GM21717 (cell line): ENCODE data around the gene SELENBP1.
A peak's percentile ranks its signal among the peaks of the same experiment; 100 is the strongest.
"Not testable (repeated sequence)": the region's sequence is repeated elsewhere in the genome, so short reads cannot be mapped to it uniquely, and the experiment has no call there.

ENCODE experiments used
- ATAC-seq: cut with Tn5 transposase; IDR thresholded peaks from one replicate; pipeline ENCODE4 v1.9.1; 2021; ENCODE audit warnings: mild to moderate bottlenecking, moderate library complexity; ENCODE audit not compliant: unreplicated experiment

The SELENBP1 gene

GRCh38 chr1:151384584-151384983 lies 12.1 kb upstream of the SELENBP1 start:
- ATAC-seq, result no peak

GRCh38 chr1:151377150-151377884 lies 4.8 kb upstream of the SELENBP1 start:
- ATAC-seq, result no peak

DNA sequence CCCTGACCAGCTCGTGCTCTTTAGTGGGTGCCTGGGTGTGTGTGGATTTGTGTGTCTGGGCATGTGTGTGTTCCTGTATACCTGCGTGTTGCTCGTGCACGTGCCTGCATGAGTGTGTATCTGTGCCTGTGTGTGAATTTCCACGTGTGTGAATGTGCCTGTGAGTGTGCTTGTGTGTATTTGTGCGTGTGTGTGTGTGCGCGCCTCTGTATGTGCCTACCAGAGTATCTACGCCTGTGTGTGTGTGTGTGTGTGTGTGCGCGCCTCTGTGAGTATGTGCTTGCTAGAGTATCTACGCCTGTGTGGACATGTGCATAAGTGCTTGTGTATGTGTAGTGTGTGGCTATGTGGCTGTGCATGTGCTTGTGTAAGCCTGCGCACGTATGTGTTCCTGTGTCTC lies 691 bp upstream of the SELENBP1 start:
- no peak for ATAC-seq

- ATAC-seq, result no peak
Measured at GRCh38 chr1:151371370-151372057, 991 bp downstream of the SELENBP1 start.

GRCh38 chr1:151370211-151370911 lies 2.1 kb downstream of the SELENBP1 start:
- ATAC-seq, result no peak

DNA sequence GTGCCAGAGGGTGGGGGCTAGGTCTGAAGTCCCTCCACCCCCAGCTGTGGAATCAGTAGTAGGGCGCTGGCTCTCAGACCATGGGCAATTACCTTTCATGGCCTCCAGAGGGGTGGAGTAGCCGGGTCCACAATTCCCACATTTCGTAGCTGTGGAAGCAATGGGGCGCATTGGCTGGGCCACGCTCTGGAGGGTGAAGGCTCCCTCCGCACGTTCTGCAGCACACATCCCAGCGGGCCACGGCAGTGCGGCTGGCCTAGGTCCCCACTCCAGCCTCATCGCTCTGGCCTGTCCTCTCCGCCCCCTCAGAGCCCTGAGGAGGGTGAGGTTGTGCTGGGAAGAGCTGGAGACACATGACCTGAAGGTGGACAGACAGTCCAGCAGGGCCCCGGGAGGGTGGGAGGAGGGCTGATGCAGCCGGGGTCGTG lies 2.9 kb downstream of the SELENBP1 start:
- ATAC-seq, result no peak

DNA sequence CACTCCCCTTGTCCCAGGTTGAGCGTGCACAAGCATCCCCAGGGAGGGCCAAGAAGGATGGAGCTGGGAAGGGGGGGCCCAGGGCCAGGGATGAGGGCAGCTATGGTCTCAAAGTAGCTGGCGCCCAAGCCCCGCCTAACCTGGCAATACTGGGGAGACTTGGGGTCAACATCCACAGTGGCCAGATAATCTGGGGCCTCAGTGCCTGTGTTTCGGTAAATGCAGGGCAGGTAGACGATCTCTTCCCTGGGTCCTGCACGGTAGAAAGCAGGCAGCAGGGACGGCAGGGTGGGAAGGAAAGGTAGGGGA lies 3.2 kb downstream of the SELENBP1 start:
- ATAC-seq, result no peak

DNA sequence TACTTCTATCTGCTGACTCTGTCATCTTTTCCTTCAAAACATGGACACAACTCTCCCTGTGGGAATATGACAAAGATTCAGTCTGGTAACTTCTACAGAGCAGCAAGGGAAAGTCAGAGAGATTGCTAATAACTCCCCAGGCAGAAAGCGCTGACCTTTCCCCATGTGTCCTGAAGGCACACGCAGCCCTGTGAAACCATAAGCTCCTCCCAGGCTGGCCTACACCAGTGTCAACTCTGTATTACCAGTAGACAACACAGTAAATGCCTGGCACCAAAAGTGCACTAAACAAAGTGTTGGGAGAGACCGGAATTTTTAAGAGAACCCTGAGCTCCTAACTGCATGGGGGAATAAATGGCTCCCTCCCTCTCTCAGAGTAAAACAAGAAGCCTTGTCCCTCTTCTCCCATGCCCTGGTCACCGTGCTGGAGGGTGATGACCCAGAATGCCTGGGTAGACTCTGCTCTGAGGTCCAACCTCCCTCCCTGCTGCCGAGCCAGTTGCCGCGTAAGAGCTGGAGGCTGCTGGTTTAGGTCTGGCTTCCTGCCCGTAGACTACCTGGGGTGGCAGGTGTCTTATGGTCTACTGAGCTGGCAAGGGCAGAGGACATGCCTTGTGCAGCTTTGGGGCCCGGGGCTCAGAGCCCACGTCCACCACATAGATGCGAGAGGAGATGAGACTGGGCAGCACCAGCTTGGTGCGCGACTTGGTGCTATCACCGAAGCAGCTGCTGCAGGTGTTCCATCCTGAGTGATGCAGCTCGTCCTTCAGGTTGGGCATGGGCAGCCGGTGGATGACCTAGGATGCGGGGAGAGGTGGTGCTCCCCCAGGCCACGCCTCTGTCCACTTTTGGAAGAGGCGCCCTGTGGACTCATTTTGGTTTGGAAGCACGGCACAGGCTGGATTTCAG lies 3.9 kb downstream of the SELENBP1 start:
- no peak for ATAC-seq

GRCh38 chr1:151367658-151368392 lies 4.7 kb downstream of the SELENBP1 start:
- no peak for ATAC-seq

DNA sequence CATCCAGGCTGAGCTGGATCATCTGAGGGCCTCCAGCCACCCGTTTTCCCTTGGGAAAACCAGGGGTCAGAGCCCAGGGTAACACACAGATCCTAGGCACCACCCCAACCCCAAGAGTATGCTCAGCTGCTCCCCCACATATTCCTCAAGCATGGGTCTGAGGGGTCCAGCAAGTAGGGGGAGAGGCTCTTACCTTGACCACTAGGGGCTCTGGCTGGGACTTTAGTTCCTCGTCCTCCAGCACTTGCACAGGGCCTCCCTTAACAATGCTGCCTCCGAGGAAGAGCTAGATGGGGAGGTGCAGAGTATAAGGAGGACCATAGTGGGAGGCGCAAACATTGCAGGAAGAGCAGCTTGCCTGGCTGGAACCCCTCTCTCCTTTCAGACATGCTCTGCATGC lies 7.5 kb downstream of the SELENBP1 start:
- no peak for ATAC-seq

GRCh38 chr1:151362308-151363155 lies 10.0 kb downstream of the SELENBP1 start:
- ATAC-seq, result no peak

GRCh38 chr1:151361883-151362282 lies 10.6 kb downstream of the SELENBP1 start:
- ATAC-seq, result no peak

DNA sequence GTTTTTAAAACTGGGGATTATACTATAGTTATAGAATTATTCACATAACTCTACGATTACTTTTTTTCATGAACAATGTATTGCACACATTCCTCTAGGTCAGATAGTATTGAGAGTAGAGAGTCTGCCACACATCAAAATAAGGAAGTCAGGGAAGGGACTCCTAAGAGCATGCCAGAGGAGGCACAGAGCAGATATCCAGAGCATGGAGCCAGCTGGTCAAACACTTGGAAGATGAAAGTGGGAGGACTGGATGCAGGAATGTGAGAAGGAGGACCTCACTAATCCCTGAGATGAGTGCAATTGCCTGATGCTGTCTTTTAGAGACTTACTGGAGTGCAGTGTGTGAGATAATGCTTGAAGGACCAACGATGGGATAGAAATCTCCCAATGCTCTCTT lies 15.8 kb downstream of the SELENBP1 start:
- ATAC-seq, result no peak

DNA sequence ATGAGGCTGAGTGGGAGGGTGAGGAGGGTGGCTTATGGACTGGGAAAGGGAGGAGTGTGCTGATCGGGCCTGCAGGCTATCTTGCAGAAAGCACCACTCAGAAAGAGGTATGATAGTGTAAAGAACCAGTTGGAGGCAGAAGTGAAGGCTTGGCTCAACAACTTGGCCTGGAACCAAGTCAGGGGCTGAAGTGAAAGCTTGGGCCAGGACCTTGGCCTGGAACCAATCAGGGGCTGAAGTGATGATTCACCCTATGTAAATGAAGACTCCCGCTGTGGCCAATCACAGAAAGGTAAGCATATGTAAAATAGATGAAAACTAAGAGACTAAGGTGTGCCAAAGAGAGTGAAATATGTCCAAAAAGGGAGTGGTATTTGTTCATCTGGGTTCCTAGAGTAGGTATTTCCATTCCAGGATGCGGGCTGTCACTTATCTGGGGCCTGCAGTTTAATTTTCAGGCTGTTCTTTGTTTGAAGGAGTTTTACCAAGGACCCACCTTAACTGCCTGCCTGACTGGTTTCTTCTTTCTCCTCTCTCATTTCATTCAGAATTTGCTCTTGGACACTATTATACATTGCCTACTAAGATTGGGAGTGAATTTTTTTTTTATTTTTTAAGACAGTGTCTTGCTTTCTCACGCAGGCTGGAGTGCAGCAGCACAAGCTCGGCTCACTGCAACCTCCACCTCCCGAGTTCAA lies 20.3 kb downstream of the SELENBP1 start:
- no peak for ATAC-seq

GRCh38 chr1:151350323-151350722 lies 22.2 kb downstream of the SELENBP1 start:
- not testable (repeated sequence) for ATAC-seq

GRCh38 chr1:151347523-151348246 lies 24.8 kb downstream of the SELENBP1 start:
- ATAC-seq, result no peak

DNA sequence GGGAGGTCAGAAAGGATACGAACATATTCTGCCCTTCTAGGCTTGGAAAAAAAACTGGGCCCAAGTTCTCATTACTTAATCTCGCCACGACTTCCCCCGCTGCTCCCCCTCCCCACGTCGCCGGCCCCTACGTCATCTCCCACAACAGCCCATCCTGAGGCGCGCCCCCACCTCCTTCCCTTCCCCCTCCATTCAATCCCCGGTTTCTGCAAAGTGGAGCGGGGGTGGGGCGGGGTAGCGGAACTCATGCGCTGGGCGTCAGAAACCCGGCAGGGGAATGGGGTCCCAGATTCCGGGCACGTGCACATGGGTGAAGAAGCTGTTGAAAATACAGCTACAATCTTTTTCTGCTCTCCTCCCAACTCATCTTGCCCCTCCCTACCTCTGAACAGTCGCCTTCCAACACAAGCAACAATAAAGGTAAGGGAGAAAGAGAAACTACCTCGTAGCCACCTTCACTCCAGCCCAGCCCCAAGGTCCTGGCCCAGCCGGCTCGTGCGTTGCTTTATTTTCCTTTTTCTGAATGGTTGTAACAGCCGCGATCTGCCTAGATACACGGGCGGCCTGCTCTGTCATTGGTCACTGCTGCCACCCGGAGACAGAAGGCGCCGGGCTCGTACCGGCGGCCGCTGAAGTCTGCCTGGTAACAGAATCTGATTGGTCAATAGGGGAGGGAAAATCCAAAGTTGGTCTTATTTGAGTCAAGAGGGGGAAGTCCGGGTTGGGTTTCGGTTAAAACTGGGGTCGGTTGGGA lies 25.6 kb downstream of the SELENBP1 start, which contains the start of gene RFX5:
RFX5 (minus strand) TSS at position 484 of the 754 bp plus-strand sequence. CDS start 932 bp downstream, outside the sequence.
- peak; percentile 92 for ATAC-seq
